ENCODE results near the gene RAB6B.

The RAB6B gene

DNA sequence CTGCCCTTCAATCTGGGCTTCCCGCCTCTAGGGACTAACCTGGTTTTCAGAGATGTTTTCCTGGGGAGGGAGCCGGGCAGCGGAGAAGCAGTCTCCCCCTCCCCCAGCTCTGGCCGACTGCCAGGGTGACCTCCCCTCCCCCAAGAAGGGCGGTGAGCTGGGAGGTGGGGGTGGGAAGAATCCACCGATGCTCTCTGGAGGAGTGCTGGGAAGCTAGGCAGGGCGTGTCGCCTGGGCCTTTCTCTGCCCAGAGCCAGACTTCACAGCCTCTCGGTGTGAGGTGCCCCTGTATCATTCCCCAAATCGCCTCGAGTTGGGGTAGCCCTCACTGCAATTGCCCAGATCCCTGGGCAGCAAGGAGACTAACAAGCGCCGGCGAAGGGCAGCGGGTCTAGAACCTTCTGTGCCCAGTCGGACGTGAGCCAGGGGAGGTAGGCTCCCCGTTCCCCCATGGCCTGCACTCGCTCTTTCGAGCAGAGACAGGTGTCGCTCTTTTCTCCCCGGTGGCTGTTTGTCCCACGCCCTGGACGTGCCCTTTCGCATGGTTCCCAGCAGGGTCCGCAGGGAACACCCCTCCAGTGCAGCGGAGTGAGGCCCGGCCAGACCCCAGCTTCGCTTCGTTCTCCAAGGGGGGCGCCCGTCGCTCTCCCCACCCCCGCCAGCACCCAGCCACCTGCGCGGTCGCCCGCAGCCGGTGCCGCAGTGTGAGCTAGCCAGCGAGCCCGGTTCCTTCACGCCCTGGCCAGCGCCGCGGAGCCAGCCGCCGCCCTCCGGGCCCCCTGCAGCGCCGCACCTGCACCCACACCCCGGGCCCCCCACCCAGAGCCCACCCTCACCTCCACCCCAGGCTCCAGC is 1.1 kb downstream of the RAB6B start:
- DNase-seq, result no peak

DNA sequence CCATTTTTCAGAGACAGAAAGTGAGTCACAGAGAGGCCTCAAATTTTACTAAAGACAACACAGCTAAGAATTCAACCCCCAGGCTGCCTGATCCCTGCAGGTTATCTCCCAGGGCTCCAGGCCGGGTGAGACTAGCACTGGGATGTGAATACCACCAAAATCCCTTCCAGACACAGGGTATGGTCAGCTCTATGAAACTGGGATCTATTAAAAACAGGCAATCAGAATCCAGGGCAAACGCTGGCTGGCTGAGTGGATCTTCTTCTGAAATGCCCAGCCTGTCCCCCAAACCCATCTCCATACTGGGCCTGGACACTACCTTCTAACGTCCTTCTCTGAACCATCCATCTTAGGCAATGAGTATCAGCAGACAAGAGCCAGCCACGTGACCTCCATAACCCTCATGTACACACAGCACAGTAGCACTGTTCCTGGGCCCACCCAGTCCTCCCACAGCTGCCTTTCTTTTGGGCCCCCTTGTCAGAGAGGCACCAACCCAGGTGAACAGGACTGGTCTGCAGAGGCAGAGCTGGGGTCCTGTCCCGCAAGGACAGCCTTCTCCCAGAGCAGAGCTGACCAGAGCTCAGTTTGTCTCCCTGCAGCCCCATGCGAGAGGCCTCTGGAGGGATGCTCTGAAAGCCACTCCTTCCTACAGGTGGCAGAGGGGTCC is 1.9 kb downstream of the RAB6B start:
- no peak for DNase-seq

DNA sequence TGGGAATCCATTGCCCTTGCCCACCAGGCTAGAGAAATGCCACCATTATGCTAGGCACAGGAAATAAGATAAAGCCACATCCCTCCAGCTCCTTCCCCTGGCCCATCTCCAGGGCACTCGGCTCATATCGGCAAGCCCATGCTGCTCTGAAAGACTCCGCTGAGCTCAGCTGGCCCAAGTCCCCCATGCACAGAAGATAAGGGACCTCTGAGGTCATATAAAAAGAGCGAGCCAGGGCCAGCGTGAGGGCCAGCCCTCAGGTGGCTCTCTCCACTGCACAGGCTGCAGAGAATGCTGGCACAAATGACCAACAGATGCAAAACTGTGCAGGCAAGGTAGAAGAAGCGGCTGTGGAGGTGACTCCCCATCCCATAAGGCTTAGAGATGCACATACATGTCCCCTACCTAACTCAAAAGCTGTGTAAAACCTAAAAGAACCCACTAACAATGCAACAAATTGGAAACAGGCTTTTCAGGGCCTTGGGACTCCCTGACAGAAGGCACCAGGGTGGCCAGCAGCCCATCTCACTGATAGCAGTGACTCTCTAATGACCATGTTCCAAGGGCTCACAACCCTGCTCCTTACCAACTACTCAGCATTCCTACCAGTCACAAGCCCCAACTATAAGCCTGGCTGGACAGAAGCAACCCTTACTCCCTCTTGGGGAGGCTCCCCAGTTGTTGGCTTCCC is 3.0 kb downstream of the RAB6B start:
- no peak for DNase-seq

DNA sequence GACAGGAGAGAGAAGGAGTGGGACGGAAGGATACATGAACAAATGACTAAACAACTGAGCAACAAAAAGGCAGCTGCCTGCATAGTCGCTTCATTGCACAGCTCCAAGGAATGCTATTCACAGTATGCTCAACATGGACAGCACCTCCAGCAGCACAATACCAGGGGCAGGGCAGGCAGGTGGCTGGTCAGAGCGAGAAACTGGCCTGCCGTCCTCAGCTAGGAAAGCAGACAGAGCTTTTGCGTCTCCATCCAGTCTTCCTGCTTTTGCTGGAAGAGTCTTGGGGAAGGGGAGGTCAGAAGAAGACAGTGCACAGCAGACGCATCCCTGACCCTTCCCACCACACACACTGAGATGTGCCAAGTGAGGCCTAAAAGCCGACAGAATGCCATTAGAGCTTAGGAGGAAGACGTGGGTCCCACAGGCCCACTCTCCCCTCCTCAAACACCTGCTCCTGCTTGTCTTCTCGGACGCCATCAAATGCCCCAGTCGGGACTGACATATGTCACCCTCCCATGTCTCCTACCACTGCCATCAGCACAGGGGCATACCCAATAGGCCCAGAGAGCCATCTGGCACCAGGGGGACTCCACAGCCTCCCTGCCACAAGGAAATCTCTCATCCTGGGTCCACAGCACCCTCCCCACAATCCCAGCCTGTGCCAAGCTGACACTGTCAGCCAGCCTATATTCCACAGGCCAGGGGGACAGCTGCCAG is 3.9 kb downstream of the RAB6B start:
- DNase-seq, result no peak

DNA sequence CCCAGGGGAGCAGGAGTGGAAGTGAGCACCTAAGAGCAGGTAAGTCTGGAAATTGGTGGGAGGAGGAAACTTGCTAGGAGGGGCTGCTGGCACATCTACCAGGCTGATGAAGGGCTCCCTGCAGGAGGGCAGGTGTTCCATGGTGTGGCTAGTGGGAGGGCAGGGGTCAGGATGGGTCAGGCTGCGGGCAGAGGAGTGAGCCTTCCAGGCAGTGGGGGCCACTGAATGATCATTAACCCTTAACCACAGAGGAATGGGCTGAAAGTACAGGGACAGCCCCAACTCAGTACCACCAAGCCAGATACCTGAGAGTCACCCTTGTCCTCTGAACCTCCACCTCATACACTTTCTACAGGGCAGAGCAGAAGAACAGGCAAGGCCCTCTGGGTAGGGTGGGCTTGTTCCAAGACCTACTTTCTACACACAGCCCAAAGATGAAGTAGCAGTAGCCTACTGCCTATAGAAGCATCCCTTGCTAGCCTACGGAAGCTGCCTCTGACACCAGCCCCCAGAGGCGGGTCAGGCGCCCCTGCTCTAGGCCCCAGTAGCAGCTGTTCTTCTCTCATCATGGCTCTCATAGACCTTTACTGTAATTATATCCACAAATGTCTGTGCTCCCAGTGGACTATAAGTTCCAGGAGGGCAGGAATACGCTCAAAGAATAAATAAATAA is 4.6 kb downstream of the RAB6B start:
- no peak for DNase-seq

DNA sequence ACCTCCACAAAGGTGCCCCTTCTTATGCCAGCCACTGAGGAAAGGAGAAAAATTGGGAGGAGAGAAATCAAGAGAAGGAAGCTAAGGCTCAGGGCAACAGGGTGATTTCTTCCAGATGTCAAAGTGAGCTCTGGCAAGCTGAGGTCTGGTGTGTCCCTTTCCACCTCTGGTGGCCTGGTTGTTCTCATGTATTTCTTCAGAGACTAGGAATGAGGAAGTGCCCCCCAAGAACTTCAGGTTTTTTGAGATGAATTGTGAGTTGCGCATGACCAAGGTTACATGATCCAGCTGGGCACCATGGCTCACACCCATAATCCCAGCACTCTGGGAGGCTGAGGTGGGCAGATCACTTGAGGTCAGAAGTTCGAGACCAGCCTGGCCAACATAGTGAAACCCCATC is 5.6 kb downstream of the RAB6B start:
- no peak for DNase-seq

DNA sequence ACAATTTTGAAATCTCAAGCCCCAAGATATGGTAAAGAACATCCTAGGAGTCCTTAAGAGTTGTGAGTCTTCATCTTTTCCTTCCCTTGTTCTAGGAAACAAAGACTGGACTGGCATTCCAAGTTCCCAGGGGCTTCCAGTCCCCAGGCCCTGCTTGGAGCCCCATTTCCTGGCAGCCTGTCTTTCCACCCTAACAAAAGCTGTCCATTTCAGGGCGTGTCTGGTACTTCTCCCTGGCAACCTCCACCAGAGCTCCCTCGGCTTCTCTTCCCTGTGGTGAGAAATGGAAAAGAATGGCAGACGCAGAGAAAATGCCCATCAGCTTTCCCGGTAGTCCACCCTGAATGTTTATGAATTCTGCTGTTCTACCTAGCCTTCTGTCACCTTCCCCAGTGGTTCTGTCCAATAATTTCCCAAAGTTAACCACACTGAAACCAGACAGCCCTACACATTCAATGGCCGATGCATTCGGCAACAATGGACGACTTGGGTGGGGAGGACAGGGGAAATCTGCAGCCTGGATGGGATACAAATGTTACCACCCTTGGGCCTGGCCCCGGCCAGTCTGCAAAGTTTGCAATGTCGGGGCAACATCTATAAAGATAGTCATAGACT is 6.8 kb downstream of the RAB6B start:
- DNase-seq, result no peak

DNA sequence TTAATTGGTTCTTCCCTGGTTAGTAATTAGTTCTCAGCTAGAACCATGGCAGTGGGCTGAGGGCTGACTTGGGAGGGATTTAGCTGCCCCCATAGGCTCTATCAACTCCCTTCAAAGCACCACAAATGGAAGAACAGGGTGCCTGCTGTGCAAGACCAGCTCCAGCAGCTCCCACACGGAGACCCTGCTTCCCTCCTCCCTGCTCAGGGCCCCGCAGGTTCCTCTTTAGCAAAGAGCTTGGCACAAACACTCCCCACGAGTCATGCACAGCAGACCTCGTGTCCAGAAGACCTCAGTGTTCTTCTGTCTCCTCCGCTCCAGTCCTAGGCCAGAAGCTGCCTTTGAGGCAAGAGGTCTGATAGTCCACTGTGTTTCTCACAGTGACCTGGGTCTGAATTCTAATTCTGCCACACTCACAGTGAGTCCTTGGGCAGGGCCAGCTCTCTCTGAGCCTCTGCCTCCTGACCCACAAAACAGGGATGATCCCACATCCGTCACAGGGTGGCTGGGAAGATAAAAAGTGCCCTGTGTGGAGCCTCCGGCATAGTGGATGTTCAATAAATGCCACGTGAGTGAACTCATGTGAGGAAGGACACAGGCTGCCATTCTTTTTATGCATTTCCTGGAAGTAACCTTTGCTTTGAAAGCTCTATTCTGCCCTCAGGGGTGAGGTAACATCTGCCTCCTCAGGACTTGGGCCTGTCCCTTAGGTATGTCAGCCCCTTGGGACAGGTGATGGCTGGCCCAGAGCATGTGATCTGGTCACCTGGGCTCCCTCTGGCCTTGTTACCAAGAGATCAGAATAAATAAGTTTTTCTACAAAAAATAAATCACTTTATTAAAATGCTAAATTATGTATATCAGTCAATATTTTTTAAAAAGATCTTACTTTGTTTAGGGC is 7.6 kb downstream of the RAB6B start:
- DNase-seq, result no peak

DNA sequence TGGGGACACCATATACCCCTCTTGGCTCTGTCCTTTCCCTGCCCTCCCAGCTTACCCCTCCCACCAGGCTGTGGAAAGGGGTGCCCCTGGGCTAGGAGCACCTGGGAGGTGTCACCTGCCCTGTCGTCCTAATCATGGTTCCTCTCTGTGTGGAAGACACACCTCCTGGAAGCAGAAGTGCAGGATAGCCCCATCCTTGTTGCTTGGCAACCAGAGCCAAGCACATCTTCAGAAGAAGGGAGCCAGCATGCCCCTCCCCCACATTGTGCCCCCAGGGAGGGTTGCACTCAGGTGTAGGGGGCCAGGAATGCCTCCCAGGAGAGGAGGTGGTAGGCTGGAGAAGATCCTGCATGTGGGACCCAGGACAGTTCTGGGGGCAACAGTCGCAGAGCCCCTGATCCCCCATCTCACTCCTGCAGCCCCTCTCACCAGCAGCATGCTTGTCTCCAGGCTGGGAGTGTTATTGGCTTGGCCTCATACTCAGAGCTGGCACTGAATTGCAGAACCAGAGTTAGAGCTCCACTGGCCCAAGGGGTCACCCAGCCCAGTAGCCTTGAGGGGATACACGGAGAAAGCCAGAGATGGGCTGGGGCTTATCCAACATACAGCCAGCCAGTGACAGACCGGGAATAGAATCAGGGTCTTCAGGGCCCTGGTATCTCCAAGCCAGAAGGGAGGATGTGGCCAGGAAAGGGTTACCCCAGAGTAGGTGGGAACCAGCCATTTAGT is 8.4 kb downstream of the RAB6B start:
- no peak for DNase-seq

DNA sequence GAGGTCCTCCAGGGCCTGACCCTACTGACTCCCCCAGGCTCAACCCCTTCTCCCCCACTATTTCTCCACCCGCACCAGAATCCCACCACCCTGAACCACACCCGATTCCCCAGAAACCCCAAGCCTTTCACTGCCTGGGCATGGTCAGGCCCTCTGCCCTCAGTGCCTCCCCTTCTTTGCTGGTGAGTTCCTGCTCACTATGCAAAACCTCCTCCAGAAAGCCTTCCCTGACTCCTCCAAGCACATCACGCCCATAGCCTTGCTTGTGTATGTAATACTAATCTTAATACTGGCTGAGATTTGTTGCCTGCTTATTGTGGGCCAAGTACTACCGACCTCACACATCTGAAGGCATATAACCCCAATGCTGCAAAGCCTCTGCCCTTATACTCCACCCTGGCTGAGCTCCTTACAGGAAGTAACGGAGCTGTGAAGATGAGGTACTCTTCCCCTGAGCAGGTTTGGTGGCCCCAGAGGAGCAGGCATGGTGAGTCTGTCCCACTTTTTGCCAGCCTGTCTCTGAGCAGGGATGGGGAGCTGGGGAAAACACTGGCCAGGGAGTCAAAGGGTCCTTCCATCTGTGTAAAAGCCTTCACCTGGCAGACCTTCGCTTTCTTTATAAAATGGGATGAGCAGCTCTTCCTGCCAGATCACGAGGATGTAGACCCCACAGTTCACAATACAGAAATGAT is 9.5 kb downstream of the RAB6B start:
- DNase-seq, result no peak

DNA sequence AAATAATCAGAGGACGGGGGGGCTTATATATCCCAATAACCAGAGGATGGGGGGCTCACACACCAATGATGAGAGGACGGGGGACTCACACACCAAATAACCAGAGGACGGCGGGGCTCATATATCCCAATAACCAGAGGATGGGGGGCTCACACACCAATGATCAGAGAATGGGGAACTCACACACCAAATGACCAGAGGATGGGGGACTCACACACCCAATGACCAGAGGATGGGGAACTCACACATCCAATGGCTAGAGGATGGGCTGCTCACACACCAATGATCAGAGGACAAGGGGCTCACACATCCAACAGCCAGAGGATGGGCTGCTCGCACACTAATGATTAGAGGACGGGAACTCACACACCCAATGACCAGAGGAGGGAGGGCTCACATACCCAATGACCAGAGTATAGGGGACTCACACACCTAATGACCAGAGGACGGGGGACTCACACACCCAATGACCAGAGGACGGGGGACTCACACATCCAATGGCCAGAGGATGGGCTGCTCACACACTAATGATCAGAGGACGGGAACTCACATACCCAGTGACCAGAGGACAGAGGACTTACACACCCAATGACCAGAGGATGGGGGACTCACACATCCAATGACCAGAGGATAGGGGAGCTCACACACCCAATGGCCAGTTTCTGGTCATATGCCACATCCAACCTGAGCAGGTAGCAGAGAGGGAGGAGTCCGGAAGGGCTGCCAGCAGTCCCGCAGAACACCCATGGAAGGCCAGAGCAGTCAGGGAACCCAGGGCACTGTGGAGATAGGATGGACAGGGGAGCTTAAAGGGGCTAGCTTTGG is 10.6 kb downstream of the RAB6B start:
- DNase-seq, result no peak

DNA sequence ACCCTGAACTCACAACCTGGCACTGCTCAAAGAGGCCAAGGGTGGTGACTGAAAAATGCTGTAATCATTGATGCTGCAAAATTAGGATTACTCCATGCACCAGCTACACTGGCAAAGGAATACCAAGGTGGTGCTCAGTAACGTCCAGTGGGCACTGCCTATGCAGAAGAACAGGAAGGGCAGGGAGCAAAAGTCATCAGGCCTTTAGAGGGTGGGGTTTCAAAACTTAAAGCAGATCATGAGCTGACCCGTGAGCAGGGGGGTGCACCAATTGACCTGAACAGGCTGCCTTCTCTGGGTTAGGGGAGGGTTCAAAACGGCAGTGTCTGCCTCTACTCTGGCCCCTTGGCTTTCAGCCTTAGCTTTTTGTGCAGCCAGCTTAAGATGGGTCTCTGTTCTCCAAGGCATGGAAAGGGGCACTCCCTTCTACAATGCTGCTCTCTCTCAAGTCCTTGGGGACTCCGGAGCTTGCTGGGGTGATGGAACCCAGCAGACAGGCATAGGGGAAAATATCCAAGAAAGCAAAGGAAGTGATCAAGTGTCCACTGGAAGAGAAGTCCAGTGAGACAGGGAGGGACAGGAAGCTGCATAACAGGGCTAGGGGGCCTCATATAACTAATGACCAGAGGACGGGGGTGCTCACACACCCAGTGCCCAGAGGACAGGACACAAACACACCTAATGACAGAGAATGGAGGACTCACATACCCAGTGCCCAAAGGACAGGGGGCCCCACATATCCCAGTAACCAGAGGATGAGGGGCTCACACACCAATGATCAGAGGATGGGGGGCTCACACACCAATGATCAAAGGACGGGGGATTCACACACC is 11.4 kb downstream of the RAB6B start:
- DNase-seq, result no peak

DNA sequence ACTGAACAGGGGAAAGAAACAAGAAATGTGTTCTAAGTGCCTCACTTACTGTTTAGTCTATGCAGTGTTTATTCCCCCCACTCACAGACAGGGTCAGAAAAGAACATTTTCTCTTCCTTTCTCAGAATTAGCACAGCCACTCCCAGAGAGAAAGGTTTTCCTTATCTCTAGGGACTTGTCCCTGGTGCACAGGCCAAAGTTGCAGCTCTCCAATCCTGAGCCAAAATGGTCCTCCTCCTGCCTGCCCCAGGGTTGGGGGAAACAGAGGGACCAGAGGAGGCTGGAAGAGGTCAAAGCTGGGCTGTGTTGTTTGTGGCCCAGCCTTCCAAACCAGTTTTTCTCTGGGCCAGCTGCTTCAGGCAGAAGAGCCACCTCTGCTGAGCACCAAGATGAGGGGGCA is 12.0 kb downstream of the RAB6B start:
- DNase-seq, result no peak

DNA sequence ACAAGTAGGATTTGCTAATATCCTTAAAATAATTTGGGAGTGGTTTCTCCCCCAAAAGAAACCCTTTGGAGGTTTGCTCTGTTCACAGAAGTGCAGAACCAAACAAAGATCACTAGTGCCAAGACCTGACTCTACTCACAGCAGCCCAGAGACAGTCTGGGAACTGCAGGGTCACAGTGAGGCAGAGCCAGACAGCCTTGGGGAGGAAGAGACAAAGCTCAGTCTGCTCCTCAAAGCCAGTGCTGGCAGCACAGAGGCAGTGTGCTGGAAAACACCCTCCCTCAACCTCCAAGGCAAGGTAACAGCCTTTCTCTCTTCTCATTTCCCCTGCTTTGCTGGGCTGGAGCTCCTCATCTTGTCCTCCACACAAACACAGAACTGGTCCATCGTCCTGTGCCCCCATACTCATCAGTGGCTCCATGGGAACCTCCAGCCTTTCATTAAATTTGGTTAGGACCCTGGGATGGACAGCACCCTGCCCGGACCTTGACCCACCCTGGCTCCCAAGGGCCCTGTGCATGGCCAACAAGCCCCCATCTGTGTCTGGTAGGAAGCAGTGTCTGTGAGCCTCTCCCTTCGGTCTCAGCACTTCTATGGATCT is 12.6 kb downstream of the RAB6B start:
- DNase-seq, result no peak

DNA sequence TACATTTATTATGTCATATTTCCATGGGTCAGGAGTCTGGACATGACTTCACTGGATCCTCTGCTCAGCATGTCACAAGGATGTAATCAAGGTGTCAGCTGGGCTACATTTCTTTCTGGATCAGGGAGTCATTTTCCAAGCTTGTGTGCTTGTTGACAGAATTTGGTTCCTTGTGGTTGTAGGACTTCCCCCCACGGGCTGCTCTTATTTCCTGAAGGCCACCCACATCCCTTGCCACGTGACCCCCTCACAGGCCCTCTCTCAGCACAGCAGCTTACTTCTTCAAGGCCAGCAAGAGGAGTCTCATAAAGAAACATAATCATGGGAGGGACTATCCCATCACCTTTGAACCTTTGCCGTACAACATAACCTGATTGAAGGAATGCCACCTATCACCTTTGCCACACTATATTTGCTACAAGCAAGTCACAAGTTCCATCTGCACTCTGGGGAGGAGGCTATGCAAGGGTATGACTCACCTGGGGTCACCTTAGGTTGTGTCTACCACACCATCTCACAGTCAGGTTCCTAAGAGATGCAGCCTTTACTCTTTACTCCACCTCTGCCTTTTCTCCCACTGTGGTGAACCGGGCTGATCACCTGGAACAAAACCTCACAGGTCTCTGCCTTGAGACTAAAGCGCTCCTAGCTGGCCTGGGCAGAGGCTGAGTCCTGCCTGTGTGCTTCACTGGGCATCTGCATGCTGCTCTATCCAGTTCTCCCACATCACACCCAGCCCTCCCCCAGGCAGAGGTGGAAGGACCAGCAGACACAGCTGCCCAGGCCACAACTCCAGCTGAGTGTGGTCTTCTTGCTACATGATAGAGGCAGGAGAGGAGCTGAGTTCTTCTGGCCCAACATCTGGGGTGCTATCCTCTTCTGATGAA is 13.5 kb downstream of the RAB6B start:
- DNase-seq, result no peak

DNA sequence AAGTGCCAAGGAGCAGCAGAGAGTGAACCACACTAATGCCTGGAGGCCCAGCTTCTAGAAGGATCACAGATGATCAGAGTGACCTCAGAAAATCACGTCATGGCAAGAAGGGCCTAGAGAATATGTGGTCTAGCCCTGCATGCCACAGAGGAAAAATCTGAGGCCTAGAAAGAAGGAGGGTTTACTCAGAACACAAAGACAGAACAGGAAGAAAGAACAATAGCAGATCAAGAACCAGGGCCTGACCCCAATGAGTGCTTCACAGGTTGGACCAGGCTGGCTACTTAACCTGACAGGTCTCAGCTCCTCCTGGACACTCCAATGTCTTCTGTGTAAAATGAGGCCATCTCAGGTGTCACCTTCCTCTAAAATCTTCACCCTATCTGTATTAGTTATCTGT is 14.2 kb downstream of the RAB6B start:
- DNase-seq, result no peak
